ENCODE measurements around the gene RAD51B.

GRCh38 chr14:68393259-68393658 is 573.7 kb downstream of the RAD51B start:
- TF ChIP-seq, protein P1, sequence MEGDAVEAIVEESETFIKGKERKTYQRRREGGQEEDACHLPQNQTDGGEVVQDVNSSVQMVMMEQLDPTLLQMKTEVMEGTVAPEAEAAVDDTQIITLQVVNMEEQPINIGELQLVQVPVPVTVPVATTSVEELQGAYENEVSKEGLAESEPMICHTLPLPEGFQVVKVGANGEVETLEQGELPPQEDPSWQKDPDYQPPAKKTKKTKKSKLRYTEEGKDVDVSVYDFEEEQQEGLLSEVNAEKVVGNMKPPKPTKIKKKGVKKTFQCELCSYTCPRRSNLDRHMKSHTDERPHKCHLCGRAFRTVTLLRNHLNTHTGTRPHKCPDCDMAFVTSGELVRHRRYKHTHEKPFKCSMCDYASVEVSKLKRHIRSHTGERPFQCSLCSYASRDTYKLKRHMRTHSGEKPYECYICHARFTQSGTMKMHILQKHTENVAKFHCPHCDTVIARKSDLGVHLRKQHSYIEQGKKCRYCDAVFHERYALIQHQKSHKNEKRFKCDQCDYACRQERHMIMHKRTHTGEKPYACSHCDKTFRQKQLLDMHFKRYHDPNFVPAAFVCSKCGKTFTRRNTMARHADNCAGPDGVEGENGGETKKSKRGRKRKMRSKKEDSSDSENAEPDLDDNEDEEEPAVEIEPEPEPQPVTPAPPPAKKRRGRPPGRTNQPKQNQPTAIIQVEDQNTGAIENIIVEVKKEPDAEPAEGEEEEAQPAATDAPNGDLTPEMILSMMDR (IDR thresholded peaks at IDR 0.05), result no peak
- TF ChIP-seq POLR2A (IDR thresholded peaks at IDR 0.05), result no peak
